Measurements from ENCODE around the gene TBL3. TPM values are rescaled to one million over a fixed set of nuclear protein-coding genes. Genes with fewer than 3 reads are reported as not detected.
A peak's percentile ranks its signal among the peaks of the same experiment; 100 is the strongest.

Gene TBL3
- total RNA-seq, 2 experiments from 2014 or later, result 49.9 to 67.2 TPM

- Histone ChIP-seq H3K9me3 (ENCODE audit: low read length) (no peaks in the 10 kb centered on the region), H2AFZ (ENCODE audit: low read length) (no peak overlapping the region), H4K20me1 (ENCODE audit: insufficient read depth, low read length) (no peaks in the 10 kb centered on the region), H3K4me3 (ENCODE audit: low read depth, low read length, poor library complexity, severe bottlenecking) (no peak overlapping the region), H3K36me3 (ENCODE audit: insufficient read depth, low read length) (no peaks in the 10 kb centered on the region), H3K79me2 (ENCODE audit: insufficient read depth, low read depth, low read length) (no peaks in the 10 kb centered on the region), H3K9me2 (ENCODE audit: insufficient read depth, low read length) (no peaks in the 10 kb centered on the region), H3K4me2 (ENCODE audit: low read length) (no peak overlapping the region), H3K4me1 (ENCODE audit: insufficient read depth, low read length, poor library complexity, severe bottlenecking) (peaks cover 13% of the 10 kb centered on the region), H3K27ac (ENCODE audit: low read depth, low read length, poor library complexity, severe bottlenecking) (no peak overlapping the region)
- TF ChIP-seq CTCF (conservative IDR thresholded peaks at IDR 0.05; ENCODE audit: low read length) (no peak), EZH2phosphoT487 (IDR thresholded peaks at IDR 0.05; ENCODE audit: borderline replicate concordance, low read depth, low read length) (no peak)
- no TSS peak for BruUV-seq (replicated peaks)
- no peak for DNase-seq (ENCODE audit: low spot score)
- ChIA-PET POLR2A (no interaction called here), CTCF (ENCODE audit: unreplicated experiment) (no interaction called here)
- intact Hi-C loops (cut with micrococcal nuclease; ENCODE audit: unreplicated experiment), result no loop called here
Observed at GRCh38 chr16:2024032-2024420, 52.2 kb downstream of the TBL3 start.

GRCh38 chr16:2025251-2025650 lies 53.4 kb downstream of the TBL3 start:
- intact Hi-C loops (cut with micrococcal nuclease; ENCODE audit: unreplicated experiment), result no loop called here
- ChIA-PET POLR2A (no interaction called here), CTCF (ENCODE audit: unreplicated experiment) (no interaction called here)
- Histone ChIP-seq H2AFZ (ENCODE audit: low read length) (no peak overlapping the region), H3K36me3 (ENCODE audit: insufficient read depth, low read length) (no peaks in the 10 kb centered on the region), H3K4me2 (ENCODE audit: low read length) (no peak overlapping the region), H3K9me3 (ENCODE audit: low read length) (no peaks in the 10 kb centered on the region), H3K4me3 (ENCODE audit: low read depth, low read length, poor library complexity, severe bottlenecking) (no peak overlapping the region), H4K20me1 (ENCODE audit: insufficient read depth, low read length) (no peaks in the 10 kb centered on the region), H3K79me2 (ENCODE audit: insufficient read depth, low read depth, low read length) (no peaks in the 10 kb centered on the region), H3K27ac (ENCODE audit: low read depth, low read length, poor library complexity, severe bottlenecking) (no peak overlapping the region), H3K4me1 (ENCODE audit: insufficient read depth, low read length, poor library complexity, severe bottlenecking) (peaks cover 13% of the 10 kb centered on the region), H3K9me2 (ENCODE audit: insufficient read depth, low read length) (no peaks in the 10 kb centered on the region)
- TF ChIP-seq EZH2phosphoT487 (IDR thresholded peaks at IDR 0.05; ENCODE audit: borderline replicate concordance, low read depth, low read length) (no peak), CTCF (conservative IDR thresholded peaks at IDR 0.05; ENCODE audit: low read length) (no peak)
- DNase-seq (ENCODE audit: low spot score), result no peak
- no TSS peak for BruUV-seq (replicated peaks)

GRCh38 chr16:2025878-2026460 lies 54.1 kb downstream of the TBL3 start:
- Histone ChIP-seq H2AFZ (ENCODE audit: low read length) (no peak overlapping the region), H3K36me3 (ENCODE audit: insufficient read depth, low read length) (no peaks in the 10 kb centered on the region), H3K9me2 (ENCODE audit: insufficient read depth, low read length) (no peaks in the 10 kb centered on the region), H4K20me1 (ENCODE audit: insufficient read depth, low read length) (no peaks in the 10 kb centered on the region), H3K9me3 (ENCODE audit: low read length) (no peaks in the 10 kb centered on the region), H3K27ac (ENCODE audit: low read depth, low read length, poor library complexity, severe bottlenecking) (no peak overlapping the region), H3K4me3 (ENCODE audit: low read depth, low read length, poor library complexity, severe bottlenecking) (no peak overlapping the region), H3K4me1 (ENCODE audit: insufficient read depth, low read length, poor library complexity, severe bottlenecking) (peaks cover 13% of the 10 kb centered on the region), H3K4me2 (ENCODE audit: low read length) (peak overlapping the region; percentile 17; the same call in 1 of the 2 replicates), H3K79me2 (ENCODE audit: insufficient read depth, low read depth, low read length) (no peaks in the 10 kb centered on the region)
- no peak for DNase-seq (ENCODE audit: low spot score)
- ChIA-PET POLR2A (no interaction called here), CTCF (ENCODE audit: unreplicated experiment) (no interaction called here)
- intact Hi-C loops (cut with micrococcal nuclease; ENCODE audit: unreplicated experiment), result no loop called here
- no peak for TF ChIP-seq CTCF (conservative IDR thresholded peaks at IDR 0.05; ENCODE audit: low read length)
- TF ChIP-seq EZH2phosphoT487 (IDR thresholded peaks at IDR 0.05; ENCODE audit: borderline replicate concordance, low read depth, low read length), result no peak
- no TSS peak for BruUV-seq (replicated peaks)
